Left cardiac atrium (tissue), 4 donors: Measurements from ENCODE around the gene SCN3B. TPM values are rescaled to one million over a fixed set of nuclear protein-coding genes. Genes with fewer than 3 reads are reported as not detected.

Experiments used
- ATAC-seq, 2 donors: fragments of 200-7000 bp; cut with Tn5 transposase; one replicate each; pipeline ENCODE4 v1.9.1; 2020; ENCODE audit warnings: mild to moderate bottlenecking in 2 of 2, moderate library complexity in 2 of 2
- DNase-seq: peaks from one replicate; pipeline ENCODE4 v3.0.0-alpha.2; 2020
- intact Hi-C, 2 donors: fragments of 100-400 bp; cut with DNase I; formaldehyde crosslinking; loops; one replicate each; pipeline versions ENCODE4 v1.14.1 to v1.15.1; 2022 to 2023
- total RNA-seq, 2 donors: library from RNA; stranded (reverse); fragmentation: NEBNext Ultra II Directional; extraction: Animal tissue kit (Norgen Biotek cat#: 25700); gene quantifications; one replicate each; pipeline ENCODE4 v1.2.1, GENCODE V29; 2021
- donor health status: DM: no; HTN: yes; CAD: no.
- donor health status: DM: no; HTN: yes; CAD: no; lungs with severe emphysema.
- donor health status: DM: yes; HTN: yes; CAD: no.
- donor health status: Dilated cardiomyopathy.

SCN3B gene
- total RNA-seq, 2 donors from 2014 or later: 1.2 TPM

- intact Hi-C loops: loop anchor here in 1 of 2 donors (5.0 kb wide), 1 partner anchor 124 kb away; no protein-coding TSS in a partner anchor
- DNase-seq (no peak), ATAC-seq (no peak)
These were observed 71.4 kb downstream of the SCN3B start for GRCh38 chr11:123582992-123583504.

DNA sequence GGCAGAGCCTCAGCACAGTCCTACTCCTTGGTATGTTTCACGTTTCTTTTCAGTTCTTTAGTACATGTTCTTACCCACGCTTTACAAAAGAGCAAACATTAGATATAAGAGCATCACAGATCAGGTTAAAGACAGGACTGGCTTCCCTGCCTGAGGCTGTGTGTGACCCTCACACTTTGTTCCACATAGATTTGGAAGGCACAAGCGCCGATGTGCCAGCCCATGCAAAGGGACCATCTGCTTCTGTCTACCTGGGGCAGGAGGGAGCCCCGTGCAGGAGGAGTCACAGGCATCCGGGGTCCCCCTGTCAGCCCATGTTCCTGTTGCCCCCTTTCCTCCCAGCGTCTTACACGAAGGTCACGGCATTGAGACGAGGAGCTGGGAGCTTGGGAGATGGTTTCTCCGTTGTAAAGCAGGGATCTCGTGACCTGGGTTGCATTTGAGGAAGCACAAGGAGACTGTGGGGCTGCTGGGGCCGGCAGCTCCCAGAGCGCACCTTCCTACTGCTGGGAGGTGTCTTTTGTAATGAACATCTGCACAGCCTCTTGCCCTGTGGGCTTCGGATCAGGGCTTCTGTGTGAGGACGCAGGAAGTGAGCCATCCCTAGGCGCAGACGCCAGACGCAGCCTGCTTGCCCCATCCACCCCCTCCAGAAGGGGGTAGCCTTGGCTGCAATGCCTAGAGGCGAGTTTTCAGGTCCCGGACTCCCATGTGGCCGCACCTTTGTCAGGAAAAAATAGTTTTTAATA lies 72.6 kb downstream of the SCN3B start:
- no peak for ATAC-seq
- no peak for DNase-seq
- intact Hi-C loops: loop anchor here (2.0 to 5.0 kb wide), 2 partner anchors 125 to 127 kb away; no protein-coding TSS in a partner anchor

DNA sequence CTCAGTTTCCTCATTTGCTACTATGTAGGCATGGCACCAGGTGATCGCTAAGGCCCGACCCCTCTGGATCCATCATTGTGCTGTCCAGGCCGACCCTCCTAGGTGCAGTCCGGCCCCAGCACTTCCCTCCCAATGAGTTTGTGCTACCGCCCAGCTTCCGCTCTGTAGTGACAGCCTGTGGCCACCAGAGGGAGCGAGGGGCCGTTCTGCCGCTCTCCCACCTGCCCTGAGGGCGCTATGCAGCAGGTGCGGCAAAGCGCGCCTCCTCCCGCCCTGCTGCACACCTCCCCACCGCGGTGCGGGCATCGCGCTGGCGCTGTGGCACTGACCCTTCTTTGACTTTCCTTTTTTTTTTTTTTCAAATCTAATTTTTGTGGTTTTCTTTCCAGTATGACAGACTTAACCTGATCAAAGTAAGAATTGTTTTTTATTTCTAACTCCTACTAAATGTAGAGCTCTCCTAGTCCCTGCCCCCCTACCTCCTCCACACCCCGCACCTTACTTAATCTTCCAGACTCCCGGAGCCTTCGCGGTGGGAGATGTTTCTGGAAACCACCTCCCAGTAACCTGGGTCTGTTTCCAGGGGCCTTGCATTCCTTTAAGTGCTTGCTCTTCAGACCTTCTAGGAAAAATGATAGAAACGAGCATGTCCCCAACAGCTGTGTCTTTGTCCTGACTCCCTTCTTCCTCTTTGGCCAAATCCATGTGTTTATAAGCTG lies 73.7 kb downstream of the SCN3B start:
- DNase-seq (peak; percentile 54), ATAC-seq (peak; percentile 50 to 74)
- intact Hi-C loops: loop anchor here (2.0 to 5.0 kb wide), 2 partner anchors 127 to 128 kb away; no protein-coding TSS in a partner anchor

DNA sequence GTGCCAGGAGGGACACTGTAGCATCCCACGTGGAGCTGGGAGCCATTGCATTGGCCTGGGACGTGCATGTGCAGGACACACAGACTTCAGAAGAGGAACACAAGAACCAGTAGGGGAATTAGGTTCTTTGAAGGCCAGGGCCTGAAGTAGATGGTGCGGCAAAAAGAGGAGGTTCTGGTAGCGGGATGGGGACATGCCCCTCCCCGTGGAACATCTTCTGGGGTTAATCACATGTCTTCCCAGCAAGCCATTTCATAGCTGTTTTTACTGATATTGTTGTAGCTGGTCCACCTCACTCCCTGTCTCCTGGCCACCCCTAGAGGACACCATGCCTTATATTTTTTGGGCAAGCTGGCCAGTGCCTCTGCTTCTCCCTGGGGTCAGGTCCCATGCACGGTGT lies 74.3 kb downstream of the SCN3B start:
- ATAC-seq: no peak
- intact Hi-C loops: loop anchor here (2.0 to 5.0 kb wide), 2 partner anchors 127 to 129 kb away; no protein-coding TSS in a partner anchor
- DNase-seq: no peak

GRCh38 chr11:123579482-123579812 lies 75.0 kb downstream of the SCN3B start:
- DNase-seq: no peak
- intact Hi-C loops: loop anchor here (5.0 kb wide), 1 partner anchor 67 kb away; no protein-coding TSS in a partner anchor
- no peak for ATAC-seq

Other genes starting within 250 kb of the SCN3B start
- gene GRAMD1B, start 224.4 kb downstream of the SCN3B start, total RNA-seq: 1 to 10 TPM; 2.8 to 3.1 TPM
- gene ZNF202, start 87.0 kb upstream of the SCN3B start, total RNA-seq: 1 to 10 TPM; 4.5 to 5.2 TPM
- not detected for gene OR6X1, start 99.9 kb upstream of the SCN3B start, total RNA-seq
- not detected for gene OR6M1, start 151.7 kb upstream of the SCN3B start, total RNA-seq
- gene TMEM225, start 231.0 kb upstream of the SCN3B start, total RNA-seq: not detected
- under 1 TPM in 1 of 2 donors, not detected in 1; 0.37 TPM for gene OR8D4, start 247.5 kb upstream of the SCN3B start, total RNA-seq